Measurements from ENCODE around the gene TAF10.

DNA sequence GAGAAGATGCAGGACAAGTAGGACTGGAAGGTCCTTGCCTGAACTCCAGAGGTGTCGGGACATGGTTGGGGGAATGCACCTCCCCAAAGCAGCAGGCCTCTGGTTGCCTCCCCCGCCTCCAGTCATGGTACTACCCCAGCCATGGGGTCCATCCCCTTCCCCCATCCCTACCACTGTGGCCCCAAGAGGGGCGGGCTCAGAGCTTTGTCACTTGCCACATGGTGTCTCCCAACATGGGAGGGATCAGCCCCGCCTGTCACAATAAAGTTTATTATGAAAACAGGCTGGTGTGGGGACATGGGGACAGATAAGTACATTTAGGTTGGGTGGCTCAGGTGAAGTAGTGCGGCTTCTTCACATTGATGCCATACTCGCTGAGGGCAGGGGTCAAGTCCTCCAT lies 1.4 kb downstream of the TAF10 start:
- TF ChIP-seq, protein P1, sequence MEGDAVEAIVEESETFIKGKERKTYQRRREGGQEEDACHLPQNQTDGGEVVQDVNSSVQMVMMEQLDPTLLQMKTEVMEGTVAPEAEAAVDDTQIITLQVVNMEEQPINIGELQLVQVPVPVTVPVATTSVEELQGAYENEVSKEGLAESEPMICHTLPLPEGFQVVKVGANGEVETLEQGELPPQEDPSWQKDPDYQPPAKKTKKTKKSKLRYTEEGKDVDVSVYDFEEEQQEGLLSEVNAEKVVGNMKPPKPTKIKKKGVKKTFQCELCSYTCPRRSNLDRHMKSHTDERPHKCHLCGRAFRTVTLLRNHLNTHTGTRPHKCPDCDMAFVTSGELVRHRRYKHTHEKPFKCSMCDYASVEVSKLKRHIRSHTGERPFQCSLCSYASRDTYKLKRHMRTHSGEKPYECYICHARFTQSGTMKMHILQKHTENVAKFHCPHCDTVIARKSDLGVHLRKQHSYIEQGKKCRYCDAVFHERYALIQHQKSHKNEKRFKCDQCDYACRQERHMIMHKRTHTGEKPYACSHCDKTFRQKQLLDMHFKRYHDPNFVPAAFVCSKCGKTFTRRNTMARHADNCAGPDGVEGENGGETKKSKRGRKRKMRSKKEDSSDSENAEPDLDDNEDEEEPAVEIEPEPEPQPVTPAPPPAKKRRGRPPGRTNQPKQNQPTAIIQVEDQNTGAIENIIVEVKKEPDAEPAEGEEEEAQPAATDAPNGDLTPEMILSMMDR (IDR thresholded peaks at IDR 0.05; ENCODE audit: low read length), result no peak
- no peak for TF ChIP-seq EZH2 (IDR thresholded peaks at IDR 0.05; ENCODE audit: borderline replicate concordance, low read length)
